Heart left ventricle (tissue), 16 donors: ENCODE measurements around the gene CSRP3. TPM values are rescaled to one million over a fixed set of nuclear protein-coding genes. Genes with fewer than 3 reads are reported as not detected.
A peak's percentile ranks its signal among the peaks of the same experiment; 100 is the strongest.

Experiments used
- ATAC-seq, 4 donors: fragments of 200-7000 bp; cut with Tn5 transposase; one replicate each; pipeline ENCODE4 v1.9.1; 2020 to 2022; ENCODE audit warnings: moderate library complexity in 4 of 4, mild to moderate bottlenecking in 3 of 4, moderate number of reproducible peaks in 1 of 4
- DNase-seq, 5 donors: peaks; one replicate each; pipeline ENCODE4 v3.0.0-alpha.2; 2020
- H3K27ac ChIP-seq, 12 donors: fragments of 200-600 bp; sonication (generic) in 4 of 12; one replicate each; pipeline versions ENCODE4 v1.5.0 to v1.8.0; 2016 to 2022; ENCODE audit warnings: mild to moderate bottlenecking in 2 of 12
- H3K27me3 ChIP-seq, 9 donors: fragments of 200-600 bp; sonication (generic) in 2 of 9; one replicate each; pipeline versions ENCODE4 v1.5.1 to v1.8.0; 2016 to 2022; ENCODE audit warnings: mild to moderate bottlenecking in 3 of 9
- H3K36me3 ChIP-seq, 9 donors: fragments of 200-600 bp; sonication (generic) in 2 of 9; one replicate each; pipeline versions ENCODE4 v1.5.0 to v1.8.0; 2018 to 2022; ENCODE audit warnings: mild to moderate bottlenecking in 2 of 9
- H3K4me1 ChIP-seq, 12 donors: fragments of 200-600 bp; sonication (generic) in 4 of 12; one replicate each; pipeline versions ENCODE4 v1.5.0 to v1.8.0; 2016 to 2022; ENCODE audit warnings: mild to moderate bottlenecking in 3 of 12
- H3K4me3 ChIP-seq, 12 donors: fragments of 200-600 bp; sonication (generic) in 4 of 12; one replicate each; pipeline versions ENCODE4 v1.5.0 to v1.8.0; 2017 to 2022; ENCODE audit warnings: mild to moderate bottlenecking in 9 of 12, moderate library complexity in 4 of 12
- H3K9me3 ChIP-seq, 12 donors: fragments of 200-600 bp; sonication (generic) in 4 of 12; one replicate each; pipeline versions ENCODE4 v1.5.0 to v1.8.0; 2016 to 2022; ENCODE audit warnings: mild to moderate bottlenecking in 1 of 12
- POLR2A ChIP-seq, 2 donors: fragments of 450-650 bp; IDR thresholded peaks; one replicate each; pipeline ENCODE4 v1.6.1; 2017; ENCODE audit warnings: antibody characterized with exemption in 2 of 2, mild to moderate bottlenecking in 2 of 2, moderate library complexity in 2 of 2
- WGBS, 4 donors: extraction: QIAGEN DNeasy Blood & Tissue Kit in 2 of 4; methylation state at CpG; one replicate each; pipeline versions ENCODE4 v1.1.5 to v1.1.7; 2013 to 2018; 5-methylcytosine and 5-hydroxymethylcytosine counted together
- intact Hi-C, 10 donors: fragments of 100-400 bp; cut with DNase I; formaldehyde crosslinking; loops; one replicate each; pipeline versions ENCODE4 v1.11.1 to v1.14.2; 2022
- polyA plus RNA-seq, 2 donors: library from polyadenylated mRNA; stranded (reverse); fragments of 200-250 nt; gene quantifications; one replicate each; pipeline ENCODE4 v1.2.3, GENCODE V29; 2013
- total RNA-seq, 9 donors: library from RNA; depleted of rRNA in 2 of 9; stranded (reverse); fragments of >200 nt in 2 of 9; fragmentation: NEBNext Ultra II Directional in 3 of 9; extraction: Animal tissue kit (Norgen Biotek cat#: 25700) in 3 of 9; gene quantifications; one replicate each; pipeline versions ENCODE4 v1.1.0 to v1.2.4, GENCODE V29; 2016 to 2023
- TF ChIP-seq, protein P1 (sequence below), 12 donors: fragments of 200-600 bp; sonication (generic) in 4 of 12; IDR thresholded peaks; one replicate each; pipeline versions ENCODE4 v1.5.0 to v1.8.0; 2018 to 2022; ENCODE audit warnings: antibody characterized with exemption in 12 of 12, mild to moderate bottlenecking in 5 of 12
- donor health status: ischemic (EF 13 %, LVEDD 7.1; RV severe dilation, severe dysfunction).
- donor health status: healthy with polysubstance abuse.
- donor health status: DM: no; HTN: yes; CAD: no.
- donor health status: DM: no; HTN: no; CAD: no.
- donor health status: ischemic (EF 25% LVEDD 6.9; RV normal size, moderate dysfunction).
- donor health status: ischemic (EF 25% LVEDD 5.7; RV mildly dilated, moderate dysfunction).
- donor health status: healthy.
- donor health status: DM: yes; HTN: yes; CAD: no.
- donor health status: ischemic (EF 35%, LVEDD 5.7; RV mildly dilated, moderate dysfunction).
- donor health status: nonischemic (EF 11% LVEDD 7.7; RV severe dilation, severe dysfunction).
- donor health status: DM: yes; HTN: yes; CAD: no.
- donor health status: PGD.
- donor health status: ischemic (EF 29% LVEDD 5.4; RV normal size, mild dysfunction).
- donor health status: nonischemic (EF 23%, LVEDD 6.1; RV moderate dilation, normal function).

The CSRP3 gene
- total and polyA plus RNA-seq, 11 donors = 988 to 3,521 (median 2,178) TPM

DNA sequence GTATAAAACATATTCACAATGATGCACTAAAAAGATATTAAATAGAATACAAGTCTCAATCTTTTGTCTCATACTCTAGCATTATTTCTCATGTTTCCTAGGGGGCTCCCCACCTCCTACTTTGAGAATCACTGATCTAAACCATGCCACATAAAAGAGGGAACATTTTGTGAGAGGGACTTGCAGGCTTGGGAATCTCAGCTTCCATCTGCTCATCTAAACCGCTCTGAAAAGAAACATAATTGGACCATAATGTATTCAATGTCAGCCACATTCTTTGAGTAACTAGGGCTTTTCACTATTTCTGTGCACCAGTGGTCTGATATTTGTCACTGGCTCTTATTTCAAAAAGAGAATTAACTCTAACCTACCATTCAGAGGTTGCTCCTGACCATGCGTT lies 6.4 kb upstream of the CSRP3 start:
- ATAC-seq = no peak
- 89 to 95% (median 90%) methylated on average over 2 of the region's 2 CpGs for WGBS, 4 donors

DNA sequence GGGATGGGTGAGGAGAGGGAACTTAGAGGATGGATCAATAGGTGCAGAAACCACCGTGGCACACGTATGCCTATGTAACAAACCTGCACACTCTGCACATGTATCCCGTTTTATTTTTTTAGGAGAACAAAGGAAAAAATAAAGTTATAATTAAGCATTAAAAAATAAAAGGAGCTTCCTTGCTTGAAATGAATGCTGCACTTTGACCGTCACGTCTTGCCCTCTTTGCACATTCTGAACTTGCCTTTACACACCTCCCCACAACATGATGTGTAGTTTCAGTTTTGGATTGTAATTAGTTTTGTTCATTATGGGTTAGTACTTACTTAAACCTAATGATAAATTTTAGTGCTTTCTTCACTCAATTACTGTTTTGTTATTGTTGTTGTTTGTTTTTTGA lies 3.1 kb upstream of the CSRP3 start:
- Histone ChIP-seq H3K27me3 (peaks cover 0 to 9% (median 0%) of the 10 kb centered on the region in 9 donors), H3K9me3 (no peaks in the 10 kb centered on the region), H3K4me1 (peaks cover 0 to 23% (median 4%) of the 10 kb centered on the region in 12 donors), H3K27ac (peak overlapping the region in 1 of 12 donors; percentile 11), H3K4me3 (no peak overlapping the region), H3K36me3 (no peaks in the 10 kb centered on the region)
- WGBS, 4 donors = 92 to 94% (median 93%) methylated on average over 5 of the region's 5 CpGs
- intact Hi-C loops = loop anchor here in 1 of 10 donors (5.0 kb wide), 1 partner anchor 32 kb away; no protein-coding TSS in a partner anchor
- ATAC-seq = no peak
- TF ChIP-seq, protein P1, sequence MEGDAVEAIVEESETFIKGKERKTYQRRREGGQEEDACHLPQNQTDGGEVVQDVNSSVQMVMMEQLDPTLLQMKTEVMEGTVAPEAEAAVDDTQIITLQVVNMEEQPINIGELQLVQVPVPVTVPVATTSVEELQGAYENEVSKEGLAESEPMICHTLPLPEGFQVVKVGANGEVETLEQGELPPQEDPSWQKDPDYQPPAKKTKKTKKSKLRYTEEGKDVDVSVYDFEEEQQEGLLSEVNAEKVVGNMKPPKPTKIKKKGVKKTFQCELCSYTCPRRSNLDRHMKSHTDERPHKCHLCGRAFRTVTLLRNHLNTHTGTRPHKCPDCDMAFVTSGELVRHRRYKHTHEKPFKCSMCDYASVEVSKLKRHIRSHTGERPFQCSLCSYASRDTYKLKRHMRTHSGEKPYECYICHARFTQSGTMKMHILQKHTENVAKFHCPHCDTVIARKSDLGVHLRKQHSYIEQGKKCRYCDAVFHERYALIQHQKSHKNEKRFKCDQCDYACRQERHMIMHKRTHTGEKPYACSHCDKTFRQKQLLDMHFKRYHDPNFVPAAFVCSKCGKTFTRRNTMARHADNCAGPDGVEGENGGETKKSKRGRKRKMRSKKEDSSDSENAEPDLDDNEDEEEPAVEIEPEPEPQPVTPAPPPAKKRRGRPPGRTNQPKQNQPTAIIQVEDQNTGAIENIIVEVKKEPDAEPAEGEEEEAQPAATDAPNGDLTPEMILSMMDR (IDR thresholded peaks at IDR 0.05) = no peak
- no peak for TF ChIP-seq POLR2A (IDR thresholded peaks at IDR 0.05)
- DNase-seq = no peak

More for the DNA sequence above, 6.4 kb upstream of the CSRP3 start:
- no peak overlapping the region for H3K4me3 ChIP-seq
- H3K36me3 ChIP-seq = no peaks in the 10 kb centered on the region
- H3K27ac ChIP-seq = peak overlapping the region in 8 of 12 donors; percentile 72 to 95 (median 81)
- TF ChIP-seq, protein P1 (IDR thresholded peaks at IDR 0.05) = no peak
- no peak for TF ChIP-seq POLR2A (IDR thresholded peaks at IDR 0.05)
- intact Hi-C loops = no loop called here
- no peaks in the 10 kb centered on the region for H3K9me3 ChIP-seq
- peaks cover 0 to 17% (median 0%) of the 10 kb centered on the region in 12 donors for H3K4me1 ChIP-seq
- no peak for DNase-seq
- peaks cover 0 to 9% (median 0%) of the 10 kb centered on the region in 9 donors for H3K27me3 ChIP-seq

DNA sequence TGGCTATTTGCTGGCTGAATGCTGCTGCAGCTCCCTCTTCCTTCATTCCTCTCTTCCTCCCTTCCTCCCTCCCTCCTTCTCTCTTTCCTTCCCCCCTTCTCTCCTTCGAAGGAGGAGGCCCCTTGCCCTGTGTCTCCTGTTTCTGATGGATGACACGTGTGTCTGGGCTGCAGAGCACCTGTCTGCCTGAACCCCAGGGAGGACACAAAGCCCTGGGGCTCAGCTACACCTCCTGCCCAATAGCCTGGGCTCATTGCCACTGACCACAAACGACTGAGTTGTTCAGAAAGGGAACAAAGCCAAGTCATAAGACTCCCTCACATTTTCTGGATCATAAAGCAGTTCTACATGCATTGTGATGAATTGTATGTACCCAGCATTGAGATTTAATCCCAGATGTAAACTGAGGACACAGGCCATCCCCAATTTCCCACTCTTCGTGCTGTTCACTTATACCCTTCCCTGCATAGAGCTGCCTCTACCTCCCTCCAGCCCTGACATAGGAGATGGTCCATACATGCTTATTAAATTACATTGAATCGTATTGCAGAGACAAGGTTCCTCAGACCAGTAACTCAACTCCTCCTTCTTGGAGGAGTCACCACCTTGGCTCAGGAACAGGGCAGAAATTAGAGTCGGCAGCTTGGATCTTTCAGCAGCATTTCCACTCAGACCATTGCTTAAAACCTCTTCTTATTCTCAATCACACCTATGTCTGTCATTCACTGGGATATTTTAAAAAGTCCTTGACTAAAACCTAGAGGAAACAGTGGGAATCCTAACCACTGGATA lies 1.2 kb downstream of the CSRP3 start:
- ATAC-seq = peak in 2 of 4 donors; percentile 6 to 9
- TF ChIP-seq POLR2A (IDR thresholded peaks at IDR 0.05) = no peak
- TF ChIP-seq, protein P1 (IDR thresholded peaks at IDR 0.05) = no peak
- H3K36me3 ChIP-seq = no peaks in the 10 kb centered on the region
- H3K4me3 ChIP-seq = peak overlapping the region; percentile 15 to 70 (median 56)
- H3K9me3 ChIP-seq = no peaks in the 10 kb centered on the region
- H3K4me1 ChIP-seq = peaks cover 0 to 10% (median 1%) of the 10 kb centered on the region in 12 donors
- H3K27ac ChIP-seq = peak overlapping the region; percentile 72 to 96 (median 90)
- no peaks in the 10 kb centered on the region for H3K27me3 ChIP-seq
- peak in 2 of 5 donors; percentile 52 to 56 for DNase-seq
- intact Hi-C loops = loop anchor here in 2 of 10 donors (2.0 to 5.0 kb wide), 2 partner anchors 37 to 40 kb away; partner anchors contain the start of gene E2F8 (in 1 of the 2)
- 15 to 23% (median 19%) methylated on average over 6 of the region's 6 CpGs for WGBS, 4 donors

DNA sequence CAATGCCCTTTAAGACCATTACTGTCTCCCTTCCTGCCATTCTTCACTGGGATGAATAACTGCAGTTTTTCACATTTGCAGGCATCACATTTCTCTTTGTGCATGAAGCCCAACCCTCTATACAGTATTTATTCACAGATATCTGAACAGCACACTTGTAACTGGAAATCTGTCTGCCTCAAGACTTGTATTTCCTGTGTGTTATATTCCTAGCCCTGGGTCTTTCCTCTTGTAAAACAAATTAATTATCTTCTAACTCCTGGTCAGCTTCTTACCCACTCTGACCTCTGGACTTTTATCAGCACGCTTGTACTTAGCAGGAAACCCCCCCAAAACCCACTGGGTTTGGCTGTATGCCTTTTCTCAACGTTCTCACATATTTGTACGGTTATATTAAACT lies 2.0 kb downstream of the CSRP3 start:
- H3K9me3 ChIP-seq = no peaks in the 10 kb centered on the region
- peak overlapping the region; percentile 72 to 96 (median 90) for H3K27ac ChIP-seq
- no peak for TF ChIP-seq POLR2A (IDR thresholded peaks at IDR 0.05)
- TF ChIP-seq, protein P1 (IDR thresholded peaks at IDR 0.05) = no peak
- ATAC-seq (no peak), DNase-seq (no peak)
- peaks cover 0 to 12% (median 1%) of the 10 kb centered on the region in 12 donors for H3K4me1 ChIP-seq
- H3K27me3 ChIP-seq = no peaks in the 10 kb centered on the region
- H3K4me3 ChIP-seq = peak overlapping the region; percentile 4 to 70 (median 56)
- intact Hi-C loops = loop anchor here in 3 of 10 donors (2.0 to 5.0 kb wide), 2 partner anchors 38 to 41 kb away; partner anchors contain the start of gene E2F8 (in 1 of the 3)
- H3K36me3 ChIP-seq = peaks cover 0 to 6% (median 0%) of the 10 kb centered on the region in 9 donors
- 0 to 2% (median 1%) methylated on average over 3 of the region's 3 CpGs for WGBS, 4 donors
